HL-60 (cell line): ENCODE results near the gene NUDT6.

ENCODE experiments used
- CTCF ChIP-seq: IDR thresholded peaks from one replicate; pipeline ENCODE4 v1.5.1; 2011; ENCODE audit warnings: low read length, control low read depth, inconsistent platforms; ENCODE audit not compliant: insufficient read depth
- TF ChIP-seq, protein P1 (sequence below): IDR thresholded peaks from 2 replicates; pipeline ENCODE4 v1.6.1; 2012; ENCODE audit warnings: low read depth; ENCODE audit not compliant: insufficient replicate concordance

DNA sequence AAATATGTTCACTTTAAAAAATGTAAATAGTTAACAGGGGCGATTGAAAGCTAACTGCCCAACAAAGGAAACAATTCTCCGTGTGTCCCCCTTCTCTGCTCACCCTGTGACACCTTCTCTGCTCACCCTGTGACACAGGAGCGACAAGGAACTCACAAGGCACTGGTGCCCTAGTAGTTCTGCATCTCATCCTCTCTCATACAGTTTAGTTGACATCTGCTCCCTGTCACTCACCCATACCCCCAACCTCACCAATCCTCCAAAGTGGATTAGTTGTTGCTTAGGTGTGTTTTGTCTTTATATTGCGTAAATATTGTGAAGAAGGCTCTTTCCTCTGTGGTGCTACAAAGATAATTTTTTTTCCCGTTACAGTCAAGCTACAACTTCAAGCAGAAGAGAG, 46.4 kb downstream of the NUDT6 start:
- no peak for TF ChIP-seq CTCF
- TF ChIP-seq, protein P1, sequence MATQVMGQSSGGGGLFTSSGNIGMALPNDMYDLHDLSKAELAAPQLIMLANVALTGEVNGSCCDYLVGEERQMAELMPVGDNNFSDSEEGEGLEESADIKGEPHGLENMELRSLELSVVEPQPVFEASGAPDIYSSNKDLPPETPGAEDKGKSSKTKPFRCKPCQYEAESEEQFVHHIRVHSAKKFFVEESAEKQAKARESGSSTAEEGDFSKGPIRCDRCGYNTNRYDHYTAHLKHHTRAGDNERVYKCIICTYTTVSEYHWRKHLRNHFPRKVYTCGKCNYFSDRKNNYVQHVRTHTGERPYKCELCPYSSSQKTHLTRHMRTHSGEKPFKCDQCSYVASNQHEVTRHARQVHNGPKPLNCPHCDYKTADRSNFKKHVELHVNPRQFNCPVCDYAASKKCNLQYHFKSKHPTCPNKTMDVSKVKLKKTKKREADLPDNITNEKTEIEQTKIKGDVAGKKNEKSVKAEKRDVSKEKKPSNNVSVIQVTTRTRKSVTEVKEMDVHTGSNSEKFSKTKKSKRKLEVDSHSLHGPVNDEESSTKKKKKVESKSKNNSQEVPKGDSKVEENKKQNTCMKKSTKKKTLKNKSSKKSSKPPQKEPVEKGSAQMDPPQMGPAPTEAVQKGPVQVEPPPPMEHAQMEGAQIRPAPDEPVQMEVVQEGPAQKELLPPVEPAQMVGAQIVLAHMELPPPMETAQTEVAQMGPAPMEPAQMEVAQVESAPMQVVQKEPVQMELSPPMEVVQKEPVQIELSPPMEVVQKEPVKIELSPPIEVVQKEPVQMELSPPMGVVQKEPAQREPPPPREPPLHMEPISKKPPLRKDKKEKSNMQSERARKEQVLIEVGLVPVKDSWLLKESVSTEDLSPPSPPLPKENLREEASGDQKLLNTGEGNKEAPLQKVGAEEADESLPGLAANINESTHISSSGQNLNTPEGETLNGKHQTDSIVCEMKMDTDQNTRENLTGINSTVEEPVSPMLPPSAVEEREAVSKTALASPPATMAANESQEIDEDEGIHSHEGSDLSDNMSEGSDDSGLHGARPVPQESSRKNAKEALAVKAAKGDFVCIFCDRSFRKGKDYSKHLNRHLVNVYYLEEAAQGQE, result no peak
